K562 (cell line): Measurements from ENCODE around the gene VCAN. TPM values are rescaled to one million over a fixed set of nuclear protein-coding genes. Genes with fewer than 3 reads are reported as not detected.

Source experiments
- ATAC-seq: fragments of 200-7000 bp; cut with Tn5 transposase; 3 replicates; pipeline ENCODE4 v1.9.1; 2020; ENCODE audit warnings: moderate library complexity
- BruUV-seq: library from RNA; stranded (reverse); fragments of 400-500 nt; replicated peaks from 2 replicates; lab custom pipeline; 2021; lab: Mats Ljungman, UMichigan
- CTCF ChIA-PET: fragments of 300-600 bp; formaldehyde crosslinking; extraction: SDS; loops from one replicate; lab custom pipeline; 2021; ENCODE audit warnings: low intra/inter-chr PET ratio; lab: Yijun Ruan, JAX
- POLR2A ChIA-PET: fragments of 300-600, 350-650 bp; sonication (Branson Sonifier 250); formaldehyde crosslinking; extraction: SDS; loops from one replicate; lab custom pipeline; 2021; ENCODE audit warnings: antibody characterized with exemption, inconsistent platforms; lab: Yijun Ruan, JAX
- DNase-seq, 4 experiments: peaks; one replicate each; pipeline versions ENCODE4 v3.0.0 to v3.0.0-alpha.2; 2011 to 2018; ENCODE audit warnings: low spot score in 3 of 4, mixed read lengths in 3 of 4; ENCODE audit errors: extremely low read depth in 1 of 4
- FAIRE-seq: peaks from 2 replicates; lab custom pipeline; 2011; peaks lifted over from hg19 to GRCh38; lab: Jason Lieb, UNC
- H2AFZ ChIP-seq: 2 replicates; pipeline ENCODE4 v1.6.0; 2011; ENCODE audit warnings: low read depth, low read length, control low read depth, inconsistent platforms
- H3K27ac ChIP-seq: fragments of 200-600 bp; 3 replicates; pipeline ENCODE4 v1.8.0; 2011; ENCODE audit warnings: low read depth, mild to moderate bottlenecking, control low read depth, inconsistent platforms, low read length, moderate library complexity, mixed read lengths; ENCODE audit errors: extremely low read depth
- H3K27me3 ChIP-seq, 2 experiments: fragments of 300-600 bp in 1 of 2; 2 replicates in 1 of 2; 3 replicates in 1 of 2; pipeline versions ENCODE4 v1.6.0 to v1.8.0; 2011; ENCODE audit warnings: inconsistent platforms in 2 of 2, low read length in 2 of 2, mild to moderate bottlenecking in 1 of 2, mixed read lengths in 1 of 2, moderate library complexity in 1 of 2; ENCODE audit not compliant: control insufficient read depth in 2 of 2, insufficient read depth in 2 of 2
- H3K36me3 ChIP-seq: fragments of 300-600 bp; 3 replicates; pipeline ENCODE4 v1.8.0; 2011; ENCODE audit warnings: mild to moderate bottlenecking, low read length, inconsistent platforms; ENCODE audit not compliant: control insufficient read depth, insufficient read depth
- H3K4me1 ChIP-seq, 2 experiments: fragments of 200-600 bp in 1 of 2; replicated peaks in 1 of 2; 2 replicates in 1 of 2; 3 replicates in 1 of 2; pipeline versions ENCODE4 v1.5.1 to v1.8.0; 2011; ENCODE audit warnings: inconsistent platforms in 2 of 2, low read length in 2 of 2, mild to moderate bottlenecking in 1 of 2, mixed read lengths in 1 of 2, moderate library complexity in 1 of 2; ENCODE audit not compliant: control insufficient read depth in 2 of 2, insufficient read depth in 2 of 2
- H3K4me2 ChIP-seq: 2 replicates; pipeline ENCODE4 v1.6.1; 2011; ENCODE audit warnings: low read length, control low read depth, inconsistent platforms, mixed read lengths; ENCODE audit not compliant: insufficient read depth
- H3K4me3 ChIP-seq: fragments of 200-600 bp; sonication (generic), shearing (Covaris generic); 2 replicates; pipeline ENCODE4 v1.5.1; 2016; ENCODE audit warnings: control low read depth, inconsistent platforms
- H3K79me2 ChIP-seq: fragments of 200-600 bp; 3 replicates; pipeline ENCODE4 v1.8.0; 2011; ENCODE audit warnings: low read length, inconsistent platforms; ENCODE audit not compliant: control insufficient read depth, insufficient read depth
- H3K9ac ChIP-seq, 2 experiments: 2 replicates each; pipeline versions ENCODE4 v1.6.0 to v1.6.1; 2011; ENCODE audit warnings: low read depth in 2 of 2, low read length in 2 of 2, control low read depth in 1 of 2, inconsistent platforms in 1 of 2, mild to moderate bottlenecking in 1 of 2, mixed read lengths in 1 of 2; ENCODE audit not compliant: insufficient read depth in 1 of 2
- H3K9me1 ChIP-seq: one replicate; pipeline ENCODE4 v1.6.0; 2011; ENCODE audit warnings: inconsistent platforms, mild to moderate bottlenecking, low read length, moderate library complexity; ENCODE audit not compliant: control insufficient read depth, insufficient read depth
- H3K9me3 ChIP-seq: replicated peaks from 2 replicates; pipeline ENCODE4 v1.5.1; 2011; ENCODE audit warnings: low read depth, low read length, inconsistent platforms; ENCODE audit not compliant: control insufficient read depth, insufficient read depth
- H4K20me1 ChIP-seq: replicated peaks from 2 replicates; pipeline ENCODE4 v1.6.1; 2011; ENCODE audit warnings: low read length, inconsistent platforms, mixed read lengths; ENCODE audit not compliant: control insufficient read depth, insufficient read depth
- ARNT ChIP-seq, 2 experiments: fragments of 450-650 bp; IDR thresholded peaks; 2 replicates each; pipeline ENCODE4 v1.6.1; 2016; ENCODE audit warnings: mild to moderate bottlenecking in 1 of 2
- CTBP1 ChIP-seq: fragments of 450-650 bp; IDR thresholded peaks from 2 replicates; pipeline ENCODE4 v1.6.1; 2016; ENCODE audit warnings: borderline replicate concordance
- ILK ChIP-seq: fragments of 450-650 bp; IDR thresholded peaks from 2 replicates; pipeline ENCODE4 v1.6.1; 2016; ENCODE audit warnings: missing genetic modification characterization, low read depth, mild to moderate bottlenecking, missing compliant biosample characterization, moderate library complexity, borderline replicate concordance
- POLR2AphosphoS2 ChIP-seq: IDR thresholded peaks from 2 replicates; pipeline ENCODE4 v1.6.1; 2012; ENCODE audit warnings: low read length, improper control_type of control experiment
- TAL1 ChIP-seq: fragments of 450-650 bp; IDR thresholded peaks from 2 replicates; pipeline ENCODE4 v1.6.1; 2016; ENCODE audit warnings: mild to moderate bottlenecking
- TEAD4 ChIP-seq, 2 experiments: sonication (generic) in 1 of 2; formaldehyde crosslinking in 1 of 2; IDR thresholded peaks; 2 replicates each; pipeline versions ENCODE4 v1.6.1 to v1.8.0; 2012 to 2022; ENCODE audit warnings: borderline replicate concordance in 1 of 2, inconsistent platforms in 1 of 2, low read length in 1 of 2, mild to moderate bottlenecking in 1 of 2, missing genetic modification reagents in 1 of 2
- TGIF2 ChIP-seq: sonication (generic); formaldehyde crosslinking; IDR thresholded peaks from 2 replicates; pipeline ENCODE4 v1.8.1; 2022; ENCODE audit warnings: mild to moderate bottlenecking, missing genetic modification reagents, moderate library complexity
- ZNF212 ChIP-seq: fragments of 450-650 bp; formaldehyde crosslinking; IDR thresholded peaks from 2 replicates; pipeline ENCODE4 v1.4.0; 2020; ENCODE audit warnings: mild to moderate bottlenecking
- WGBS: fragments of 100-300 bp; shearing (Covaris generic); methylation state at CpG from one replicate; pipeline ENCODE4 v1.1.6; 2016; ENCODE audit warnings: low coverage, mixed read lengths; ENCODE audit not compliant: insufficient coverage; ENCODE audit errors: missing lambda C conversion rate; 5-methylcytosine and 5-hydroxymethylcytosine counted together
- in situ Hi-C: fragments of 300-500 bp; cut with MboI; formaldehyde crosslinking; loops from 4 replicates; pipeline ENCODE4 v1.15.0; 2018; ENCODE audit warnings: inconsistent platforms, mixed read lengths
- intact Hi-C: fragments of 100-400 bp; cut with micrococcal nuclease; formaldehyde crosslinking; loops from 2 replicates; pipeline ENCODE4 v1.14.2; 2022
- polyA plus RNA-seq, 8 experiments: library from polyadenylated mRNA; depleted of rRNA in 4 of 8; stranded (reverse) in 5 of 8; unstranded in 3 of 8; fragments of >200 nt; fragmentation: Nextera tagmentation in 2 of 8; fragmentation: Illumina TruSeq in 1 of 8; extraction: Ambion mirVana in 2 of 8; extraction: Trizol in 1 of 8; gene quantifications; 2 replicates each; pipeline versions ENCODE4 v1.2.1 to v1.2.3, GENCODE V29; 2011 to 2014; ENCODE audit warnings: inconsistent platforms in 1 of 8, missing spikeins in 1 of 8
- total RNA-seq, 7 experiments: library from RNA; depleted of rRNA in 6 of 7; stranded (reverse); fragments of >200 nt in 6 of 7; fragmentation: Illumina TruSeq in 2 of 7; extraction: Trizol in 2 of 7; gene quantifications; 2 replicates each; pipeline versions ENCODE4 v1.2.1 to v1.2.3, GENCODE V29; 2011 to 2021; ENCODE audit warnings: low replicate concordance in 1 of 7
- TF ChIP-seq, protein P1 (sequence below): fragments of 250-450 bp; sonication (Bioruptor Pico); IDR thresholded peaks from 2 replicates; pipeline ENCODE4 v1.5.1; 2021; ENCODE audit warnings: mild to moderate bottlenecking

Gene VCAN
- total and polyA plus RNA-seq, 9 of the 15 experiments (the other 6 are each of a cell fraction or from before 2014, with no cell fraction given) = 0.01 to 0.33 (median 0.05) TPM

DNA sequence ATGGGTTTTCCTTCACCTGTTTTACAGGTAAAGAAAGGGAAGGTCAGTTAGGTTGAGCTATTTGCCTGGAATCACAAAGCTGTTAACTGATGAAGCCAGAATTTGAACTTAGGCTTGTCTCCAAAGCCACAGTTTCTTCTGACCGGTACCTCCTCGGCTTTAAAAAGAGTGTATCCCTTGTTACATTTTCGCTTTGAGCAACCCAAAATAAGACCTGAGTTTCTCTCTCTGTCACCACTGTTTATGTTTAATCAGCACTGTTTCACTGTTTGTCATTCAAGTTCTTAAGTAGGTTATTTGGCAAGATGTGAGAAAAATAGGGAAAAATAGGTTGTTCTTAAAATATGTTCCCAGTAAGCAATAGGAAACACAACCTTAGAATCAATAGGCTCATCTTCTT is 84.6 kb downstream of the VCAN start:
- Histone ChIP-seq H3K79me2 (no peaks in the 10 kb centered on the region), H3K27ac (no peak overlapping the region), H3K36me3 (no peaks in the 10 kb centered on the region), H3K4me3 (no peak overlapping the region), H3K9me1 (no peaks in the 10 kb centered on the region)
- intact Hi-C loops = no loop called here
- POLR2A ChIA-PET = no interaction called here
- FAIRE-seq (no peak), ATAC-seq (no peak)
- BruUV-seq = no TSS peak
- TF ChIP-seq CTBP1 = no peak
- TF ChIP-seq, protein P1, sequence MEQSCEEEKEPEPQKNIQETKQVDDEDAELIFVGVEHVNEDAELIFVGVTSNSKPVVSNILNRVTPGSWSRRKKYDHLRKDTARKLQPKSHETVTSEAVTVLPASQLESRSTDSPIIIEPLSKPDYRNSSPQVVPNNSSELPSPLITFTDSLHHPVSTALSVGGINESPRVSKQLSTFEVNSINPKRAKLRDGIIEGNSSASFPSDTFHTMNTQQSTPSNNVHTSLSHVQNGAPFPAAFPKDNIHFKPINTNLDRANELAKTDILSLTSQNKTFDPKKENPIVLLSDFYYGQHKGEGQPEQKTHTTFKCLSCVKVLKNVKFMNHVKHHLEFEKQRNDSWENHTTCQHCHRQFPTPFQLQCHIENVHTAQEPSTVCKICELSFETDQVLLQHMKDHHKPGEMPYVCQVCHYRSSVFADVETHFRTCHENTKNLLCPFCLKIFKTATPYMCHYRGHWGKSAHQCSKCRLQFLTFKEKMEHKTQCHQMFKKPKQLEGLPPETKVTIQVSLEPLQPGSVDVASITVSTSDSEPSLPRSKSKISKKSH (CRISPR knock-in tag) = no peak
- no peak for TF ChIP-seq TGIF2 (CRISPR knock-in tag)
- TF ChIP-seq TAL1 = no peak
- TF ChIP-seq ILK (tag) = no peak
- no peak for TF ChIP-seq TEAD4 (IDR thresholded peaks at IDR 0.05; ENCODE audit: low read length)
- TF ChIP-seq TEAD4 (CRISPR knock-in tag; IDR thresholded peaks at IDR 0.05; ENCODE audit: borderline replicate concordance) = no peak
- no peak for TF ChIP-seq ZNF212 (CRISPR knock-in tag)
- TF ChIP-seq ARNT (IDR thresholded peaks at IDR 0.05) = no peak
- TF ChIP-seq POLR2AphosphoS2 = no peak
- TF ChIP-seq, all 486 proteins: peak for 0
- no peaks in the 10 kb centered on the region for H3K27me3 ChIP-seq
- 2% methylated on average over 3 of the region's 3 CpGs for WGBS
- no peaks in the 10 kb centered on the region for H3K4me1 ChIP-seq
- H2AFZ ChIP-seq = no peak overlapping the region
- H3K9me3 ChIP-seq = no peaks in the 10 kb centered on the region
- no peak for DNase-seq
- no peak overlapping the region for H3K4me2 ChIP-seq
- in situ Hi-C loops = loop anchor here (5.0 kb wide), 1 partner anchor 1199 kb away; no protein-coding TSS in a partner anchor
- CTCF ChIA-PET = no interaction called here
- no peak overlapping the region for H3K9ac ChIP-seq
- H4K20me1 ChIP-seq = no peaks in the 10 kb centered on the region
